ENCODE results near the gene PCNX2. TPM values are rescaled to one million over a fixed set of nuclear protein-coding genes. Genes with fewer than 3 reads are reported as not detected.

Gene PCNX2
- total RNA-seq, 1 donor from 2014 or later: 29.5 TPM

GRCh38 chr1:233313434-233314155, 18.1 kb upstream of the PCNX2 start:
- no peak for DNase-seq (ENCODE audit: low read depth)
- H3K36me3 ChIP-seq (ENCODE audit: control insufficient read depth, insufficient read depth, low read length): no peaks in the 10 kb centered on the region
- TF ChIP-seq CTCF (IDR thresholded peaks at IDR 0.05; ENCODE audit: insufficient read depth, low read length, poor library complexity, severe bottlenecking): no peak
- H3K27me3 ChIP-seq (ENCODE audit: control insufficient read depth, insufficient read depth, low read length): no peaks in the 10 kb centered on the region
- no peak overlapping the region for H3K4me3 ChIP-seq (ENCODE audit: low read depth, low read length)

- Histone ChIP-seq H3K36me3 (ENCODE audit: control insufficient read depth, insufficient read depth, low read length) (no peaks in the 10 kb centered on the region), H3K4me3 (ENCODE audit: low read depth, low read length) (no peak overlapping the region), H3K27me3 (ENCODE audit: control insufficient read depth, insufficient read depth, low read length) (no peaks in the 10 kb centered on the region)
- no peak for DNase-seq (ENCODE audit: low read depth)
- peak; percentile 71 for TF ChIP-seq CTCF (IDR thresholded peaks at IDR 0.05; ENCODE audit: insufficient read depth, low read length, poor library complexity, severe bottlenecking)
These were observed 9.1 kb upstream of the PCNX2 start for GRCh38 chr1:233304489-233305102.

- H3K27me3 ChIP-seq (ENCODE audit: control insufficient read depth, insufficient read depth, low read length): no peaks in the 10 kb centered on the region
- no peaks in the 10 kb centered on the region for H3K36me3 ChIP-seq (ENCODE audit: control insufficient read depth, insufficient read depth, low read length)
- no peak for TF ChIP-seq CTCF (IDR thresholded peaks at IDR 0.05; ENCODE audit: insufficient read depth, low read length, poor library complexity, severe bottlenecking)
- no peak overlapping the region for H3K4me3 ChIP-seq (ENCODE audit: low read depth, low read length)
- no peak for DNase-seq (ENCODE audit: low read depth)
These were observed 4.8 kb upstream of the PCNX2 start for GRCh38 chr1:233300326-233300725.

- DNase-seq (ENCODE audit: low read depth): no peak
- H3K36me3 ChIP-seq (ENCODE audit: control insufficient read depth, insufficient read depth, low read length): no peaks in the 10 kb centered on the region
- TF ChIP-seq CTCF (IDR thresholded peaks at IDR 0.05; ENCODE audit: insufficient read depth, low read length, poor library complexity, severe bottlenecking): no peak
- H3K4me3 ChIP-seq (ENCODE audit: low read depth, low read length): no peak overlapping the region
- no peaks in the 10 kb centered on the region for H3K27me3 ChIP-seq (ENCODE audit: control insufficient read depth, insufficient read depth, low read length)
These were observed 3.9 kb upstream of the PCNX2 start for GRCh38 chr1:233299450-233299849.

- DNase-seq (ENCODE audit: low read depth): no peak
- no peaks in the 10 kb centered on the region for H3K27me3 ChIP-seq (ENCODE audit: control insufficient read depth, insufficient read depth, low read length)
- no peaks in the 10 kb centered on the region for H3K36me3 ChIP-seq (ENCODE audit: control insufficient read depth, insufficient read depth, low read length)
- H3K4me3 ChIP-seq (ENCODE audit: low read depth, low read length): peak overlapping the region; percentile 75
- TF ChIP-seq CTCF (IDR thresholded peaks at IDR 0.05; ENCODE audit: insufficient read depth, low read length, poor library complexity, severe bottlenecking): no peak
These were observed 424 bp upstream of the PCNX2 start for GRCh38 chr1:233295975-233296322.

- Histone ChIP-seq H3K36me3 (ENCODE audit: control insufficient read depth, insufficient read depth, low read length) (no peaks in the 10 kb centered on the region), H3K4me3 (ENCODE audit: low read depth, low read length) (peak overlapping the region; percentile 75), H3K27me3 (ENCODE audit: control insufficient read depth, insufficient read depth, low read length) (no peaks in the 10 kb centered on the region)
- TF ChIP-seq CTCF (IDR thresholded peaks at IDR 0.05; ENCODE audit: insufficient read depth, low read length, poor library complexity, severe bottlenecking): no peak
- DNase-seq (ENCODE audit: low read depth): peak; percentile 50
These were observed 650 bp downstream of the PCNX2 start for GRCh38 chr1:233294913-233295236.
